Inflammatory macrophage (primary cell): ENCODE data around the gene DRC3.
"Not testable (repeated sequence)": the region's sequence is repeated elsewhere in the genome, so short reads cannot be mapped to it uniquely, and the experiment has no call there.

Experiments used
- DNase-seq, 2 donors: peaks; one replicate each; pipeline ENCODE4 v3.0.0-alpha.2; 2020 to 2022
- total RNA-seq, 18 experiments: gene quantifications; one replicate each; lab custom pipeline; 2026; ENCODE audit warnings: mixed read lengths in 6 of 18, inconsistent platforms in 2 of 18; lab: John Stamatoyannopoulos, UW

Gene DRC3, protein sequence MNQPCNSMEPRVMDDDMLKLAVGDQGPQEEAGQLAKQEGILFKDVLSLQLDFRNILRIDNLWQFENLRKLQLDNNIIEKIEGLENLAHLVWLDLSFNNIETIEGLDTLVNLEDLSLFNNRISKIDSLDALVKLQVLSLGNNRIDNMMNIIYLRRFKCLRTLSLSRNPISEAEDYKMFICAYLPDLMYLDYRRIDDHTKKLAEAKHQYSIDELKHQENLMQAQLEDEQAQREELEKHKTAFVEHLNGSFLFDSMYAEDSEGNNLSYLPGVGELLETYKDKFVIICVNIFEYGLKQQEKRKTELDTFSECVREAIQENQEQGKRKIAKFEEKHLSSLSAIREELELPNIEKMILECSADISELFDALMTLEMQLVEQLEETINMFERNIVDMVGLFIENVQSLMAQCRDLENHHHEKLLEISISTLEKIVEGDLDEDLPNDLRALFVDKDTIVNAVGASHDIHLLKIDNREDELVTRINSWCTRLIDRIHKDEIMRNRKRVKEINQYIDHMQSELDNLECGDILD
- total RNA-seq: 0 to 0.43 (median 0.04) reads per million in 18 experiments

- DNase-seq: peak; percentile 100
These were observed at the start of gene DRC3, which contains the start of gene TOM1L2 for GRCh38 chr17:17972126-17972951. TSS of gene DRC3 (plus strand) at chr17:17972862. CDS start at chr17:17977599, 4,737 bp downstream. TSS of gene TOM1L2 (minus strand) at chr17:17972400. CDS start at chr17:17972313, 87 bp downstream.

GRCh38 chr17:17924131-17924856 lies 48.4 kb upstream of the DRC3 start:
- no peak for DNase-seq

DNA sequence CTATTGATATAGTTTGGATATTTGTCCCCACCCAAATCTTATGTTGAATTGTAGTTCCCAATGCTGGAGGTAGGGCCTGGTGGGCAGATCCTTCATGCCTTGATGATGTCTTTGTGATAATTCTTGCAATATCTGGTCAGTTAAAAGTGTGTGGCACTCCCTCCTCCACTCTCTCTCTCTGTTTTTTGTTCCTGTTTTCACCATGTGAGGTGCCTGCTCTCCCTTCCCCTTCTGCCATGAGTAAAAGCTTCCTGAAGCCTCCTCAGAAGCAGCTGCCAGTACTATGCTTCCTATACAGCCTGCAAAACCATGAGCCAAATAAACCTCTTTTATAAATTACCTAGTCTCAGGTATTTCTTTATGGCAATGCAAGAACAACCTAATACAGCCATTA lies 47.8 kb upstream of the DRC3 start:
- DNase-seq: peak; percentile 31 to 52

- no peak for DNase-seq
These were observed 46.6 kb upstream of the DRC3 start for GRCh38 chr17:17926036-17926435.

DNA sequence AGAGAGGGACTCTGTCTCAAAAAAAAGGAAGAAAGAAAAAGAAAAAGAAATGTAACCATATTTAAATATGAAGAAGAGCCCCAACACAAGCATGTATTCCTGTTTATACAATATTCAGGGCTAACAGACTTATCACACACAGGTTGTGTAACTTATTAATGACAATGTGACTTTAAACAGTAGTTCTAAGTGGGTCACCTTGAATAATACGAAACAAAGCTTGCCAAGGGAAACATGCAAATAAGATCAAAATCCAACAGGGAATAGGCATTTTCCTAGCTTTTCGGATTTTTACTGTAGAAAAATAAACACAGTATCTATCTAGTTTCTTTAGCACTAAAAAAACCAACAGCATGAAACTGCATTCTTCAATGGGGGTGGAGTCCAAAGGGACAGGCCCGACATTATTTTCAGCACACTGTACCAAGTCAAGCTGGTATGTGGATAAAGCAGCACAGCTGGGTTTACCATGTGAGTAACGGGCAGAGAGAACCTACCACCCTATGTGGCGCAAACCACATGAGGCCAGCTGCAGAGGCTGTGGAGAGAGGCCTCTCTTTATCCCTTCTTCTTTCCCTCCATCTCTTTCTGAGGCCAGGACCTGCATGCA lies 45.7 kb upstream of the DRC3 start:
- no peak for DNase-seq

DNA sequence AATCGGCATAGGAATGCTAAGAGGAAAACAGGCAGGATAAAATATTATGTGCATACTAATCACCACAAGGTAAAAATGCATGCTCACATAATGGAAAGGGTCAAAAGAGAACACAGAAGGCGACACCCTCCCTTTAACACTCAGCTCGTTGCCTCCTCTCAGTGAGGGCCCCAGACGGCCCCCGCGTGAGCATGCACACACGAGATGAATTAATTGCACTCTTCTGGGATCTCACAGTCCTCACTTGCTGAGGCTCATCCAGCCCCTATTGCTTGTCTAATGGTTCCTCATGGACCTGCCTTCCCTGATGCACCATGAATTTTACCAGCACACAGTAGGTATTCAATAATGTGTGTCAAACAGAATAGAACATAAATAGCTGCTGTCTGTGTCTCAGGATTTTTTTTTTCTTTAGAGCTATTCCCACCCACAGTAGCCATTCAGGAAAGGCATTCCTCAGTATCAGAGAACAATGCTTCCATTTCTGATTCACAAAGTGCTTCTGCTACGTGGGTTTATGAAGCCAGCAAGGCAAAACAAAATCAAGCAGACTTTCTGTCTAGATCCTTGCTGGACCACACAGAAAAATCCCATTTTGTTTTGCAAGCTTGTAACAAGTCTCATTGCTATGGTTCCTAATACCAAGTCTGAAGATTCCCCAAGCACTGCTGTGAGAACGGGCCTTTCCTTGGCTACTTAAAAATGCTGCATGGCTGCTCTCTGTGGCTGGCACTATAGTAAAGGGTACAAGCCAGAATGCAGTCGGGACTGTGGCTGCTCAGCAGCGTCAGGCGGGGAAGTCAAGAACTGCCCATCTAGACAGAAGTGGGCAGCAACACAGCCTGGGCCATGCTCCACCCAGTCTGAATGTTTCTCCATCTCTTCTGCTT lies 44.0 kb upstream of the DRC3 start:
- no peak for DNase-seq

DNA sequence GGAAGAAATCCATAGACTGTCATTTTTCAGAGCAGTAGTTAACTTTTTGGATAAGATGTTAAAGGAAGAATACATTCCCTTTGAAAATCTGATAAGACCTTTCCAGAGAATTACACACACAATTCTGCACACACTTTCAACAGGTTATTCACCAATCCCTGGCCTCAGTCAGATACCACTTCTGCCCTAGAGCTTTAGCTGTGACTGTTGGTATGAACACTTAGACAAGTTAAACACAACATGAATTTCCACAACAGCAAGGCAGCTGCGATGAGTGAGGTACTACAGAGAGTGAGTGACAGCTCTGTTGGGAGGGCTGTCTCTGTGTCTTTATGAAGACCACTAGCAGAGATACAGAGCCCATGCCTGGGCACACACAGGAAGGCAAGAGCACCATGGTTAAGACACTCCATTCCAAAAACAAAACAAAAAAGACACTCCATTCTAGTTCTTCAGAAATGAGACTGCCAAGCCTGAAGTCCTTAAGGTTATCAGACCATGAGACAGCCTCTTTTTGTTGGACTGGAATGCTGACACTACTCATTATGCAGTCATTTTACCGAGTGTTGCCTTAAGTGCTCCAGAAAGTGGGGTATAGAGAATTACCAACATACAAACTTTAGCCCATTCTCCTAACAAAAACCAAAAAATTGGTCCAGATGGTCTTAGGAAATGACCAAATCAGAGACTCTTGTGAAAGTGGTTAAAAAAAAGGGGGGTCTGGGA lies 42.8 kb upstream of the DRC3 start:
- DNase-seq: no peak

- DNase-seq: no peak
These were observed 42.0 kb upstream of the DRC3 start for GRCh38 chr17:17930674-17931073.

DNA sequence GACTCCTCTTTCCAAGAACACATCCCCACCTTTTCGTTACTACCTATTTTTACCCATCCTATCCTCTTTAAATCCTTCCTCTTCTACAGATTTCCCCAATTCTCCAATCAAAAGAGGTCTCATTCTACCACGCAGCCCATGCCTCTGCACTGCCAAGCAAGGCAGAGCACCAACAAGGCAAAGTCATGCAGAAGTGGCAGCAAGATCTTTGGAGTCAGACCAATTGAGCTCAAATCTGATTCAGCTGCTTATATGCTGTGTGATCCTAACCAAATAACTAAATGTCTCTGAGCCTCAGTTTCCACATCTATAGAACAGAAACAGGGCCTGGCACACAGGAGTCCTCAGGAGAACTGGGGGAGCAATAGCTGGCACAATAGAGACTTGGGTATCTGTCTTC lies 41.5 kb upstream of the DRC3 start:
- no peak for DNase-seq

DNA sequence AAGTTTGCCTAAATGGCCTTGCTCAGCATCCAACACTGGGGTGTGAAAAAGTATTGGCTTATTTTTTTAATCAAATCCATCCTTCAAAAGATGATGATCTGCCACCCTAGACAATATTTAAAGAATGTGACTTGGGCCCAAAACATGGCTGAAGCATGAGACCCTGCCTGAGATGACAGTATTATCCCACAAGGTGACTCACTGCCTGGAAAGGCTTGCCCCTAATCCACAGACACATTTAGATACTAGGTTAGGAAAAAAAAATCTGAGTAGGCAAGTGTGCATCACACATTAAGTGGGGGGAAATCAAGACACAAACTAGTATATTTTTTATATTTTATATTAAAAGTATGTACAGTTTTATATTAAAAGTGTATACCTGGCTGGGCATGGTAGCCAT lies 38.9 kb upstream of the DRC3 start:
- DNase-seq: no peak

DNA sequence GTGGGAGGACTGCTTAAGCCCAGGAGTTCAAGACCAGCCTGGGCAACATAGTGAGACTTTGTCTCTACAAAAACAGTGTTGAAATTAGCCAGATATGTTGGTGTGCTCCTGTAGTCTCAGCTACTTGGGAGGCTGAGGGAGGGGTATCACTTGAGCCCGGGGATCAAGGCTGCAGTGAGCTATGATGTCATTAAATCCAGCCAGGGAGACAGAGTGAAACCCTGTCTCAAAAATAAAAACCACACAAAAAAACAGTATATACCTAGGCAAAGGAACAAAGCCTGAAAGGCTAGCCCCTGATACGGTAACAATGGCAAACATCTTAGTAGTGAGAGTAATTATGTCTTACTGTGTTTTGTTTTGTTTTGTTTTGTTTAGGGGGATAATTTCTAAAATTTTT lies 38.4 kb upstream of the DRC3 start:
- DNase-seq: no peak

DNA sequence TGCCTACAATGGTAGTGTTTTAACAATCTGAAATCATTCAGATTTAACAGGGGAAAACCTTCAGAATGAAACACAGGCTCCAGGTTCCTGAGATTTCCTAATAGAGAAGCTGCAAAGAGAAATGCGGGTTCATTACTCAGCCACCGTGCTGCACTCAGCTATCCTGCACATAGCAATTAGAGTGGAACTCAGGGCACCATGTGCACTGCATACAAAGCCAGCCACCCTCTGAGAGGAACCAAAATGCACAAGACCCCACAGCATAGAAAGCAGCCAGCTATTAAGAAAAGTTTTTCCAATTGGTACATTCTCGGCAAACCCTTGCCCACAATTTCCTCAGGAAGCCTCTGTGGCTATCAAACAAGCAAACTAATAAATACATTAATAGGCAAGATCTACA lies 37.9 kb upstream of the DRC3 start:
- DNase-seq: peak; percentile 40 to 69

DNA sequence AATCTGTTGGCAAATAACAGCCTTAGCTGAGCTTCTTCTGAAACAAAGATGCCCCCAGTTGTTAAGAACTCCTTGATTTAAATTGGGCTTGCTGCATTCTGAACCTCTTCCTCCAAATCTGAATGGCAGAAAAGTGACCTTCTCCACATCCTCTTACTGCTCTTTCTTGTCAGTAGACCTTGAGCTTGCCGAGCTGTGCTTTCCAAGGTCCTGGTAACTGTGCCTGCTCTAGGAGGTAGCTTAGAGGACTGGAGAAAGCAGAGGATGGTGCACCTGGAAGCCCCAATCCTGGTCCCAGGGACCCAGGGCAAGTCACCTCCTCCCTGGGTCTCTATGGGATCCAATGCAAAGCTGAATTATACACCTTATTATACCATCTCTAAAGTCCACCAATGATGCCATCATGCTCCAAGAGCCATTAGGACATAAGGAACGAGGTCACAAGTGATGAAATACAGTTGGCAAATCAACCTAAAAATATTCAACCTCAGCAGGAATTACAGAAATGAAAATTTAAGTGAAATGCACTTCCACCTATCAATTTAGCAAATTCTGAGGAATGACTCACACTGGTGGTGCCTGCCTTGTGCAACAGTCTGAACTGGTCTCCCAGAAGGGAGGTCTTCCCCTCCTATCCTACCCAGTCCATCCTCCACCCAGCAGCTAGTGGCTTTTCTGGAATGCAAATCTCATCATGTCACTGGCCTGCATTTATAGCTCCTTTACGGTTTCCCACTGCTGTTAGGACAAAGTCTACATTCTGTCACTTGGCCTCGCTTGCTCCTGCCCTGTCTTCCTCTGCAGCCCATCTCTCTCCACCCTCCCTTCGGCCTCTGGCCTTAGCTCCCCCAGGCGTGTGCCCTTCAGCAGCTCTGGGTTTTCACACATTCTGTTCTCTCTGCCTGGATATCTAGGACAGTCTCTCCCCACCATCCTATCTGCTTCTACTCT lies 37.1 kb upstream of the DRC3 start:
- peak; percentile 92 to 96 for DNase-seq

GRCh38 chr17:17937201-17937853 lies 35.3 kb upstream of the DRC3 start:
- peak; percentile 38 to 65 for DNase-seq

GRCh38 chr17:17937958-17938357 lies 34.7 kb upstream of the DRC3 start:
- DNase-seq: no peak

DNA sequence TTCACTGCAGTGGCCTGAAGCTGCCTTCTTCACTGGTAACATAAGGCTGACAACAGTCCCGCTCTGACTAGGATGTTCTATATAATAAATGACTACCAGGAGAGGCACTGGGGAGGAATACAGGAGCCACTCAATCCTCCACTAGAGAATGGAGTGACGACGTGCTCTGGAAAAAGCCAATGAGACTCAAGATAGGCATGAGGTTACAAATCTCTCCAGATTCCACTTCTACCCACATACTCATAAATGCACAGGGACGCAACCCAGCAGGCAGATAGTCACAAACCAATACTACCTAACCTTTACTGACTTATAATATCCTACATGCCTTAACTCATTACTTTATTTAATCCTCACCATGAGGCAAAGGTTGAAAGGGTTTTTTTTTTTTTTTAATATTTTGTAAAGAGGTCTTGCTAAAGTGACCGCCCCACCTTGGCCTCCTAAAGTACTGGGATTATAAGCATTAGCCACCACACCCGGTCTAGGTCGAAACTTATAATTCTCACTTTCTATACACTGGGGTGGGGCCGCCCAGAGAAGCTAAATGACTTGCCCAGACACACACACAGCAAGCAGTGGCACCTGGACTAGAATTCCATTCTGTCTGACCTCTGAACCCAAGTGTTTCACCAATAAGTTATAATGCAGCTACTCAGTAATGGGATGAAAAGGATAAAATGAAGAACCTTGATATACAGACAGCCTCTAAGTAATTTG lies 34.1 kb upstream of the DRC3 start:
- DNase-seq: no peak

DNA sequence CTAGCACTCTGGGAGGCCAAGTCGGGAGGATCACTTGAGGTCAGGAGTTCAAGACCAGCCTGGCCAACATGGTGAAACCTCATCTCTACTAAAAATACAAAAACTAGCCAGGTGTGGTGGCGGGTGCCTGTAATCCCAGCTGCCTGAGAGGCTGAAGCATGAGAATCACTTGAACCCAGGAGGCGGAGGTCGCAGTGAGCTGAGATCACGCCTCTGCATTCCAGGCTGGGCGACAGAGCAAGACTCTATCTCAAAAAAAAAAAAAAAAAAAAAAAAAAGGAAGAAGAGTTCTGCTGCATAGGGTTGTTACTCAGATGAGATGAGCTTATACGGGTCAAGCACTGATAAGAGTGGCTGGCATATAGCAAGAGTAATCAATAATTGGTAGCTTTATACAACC lies 32.7 kb upstream of the DRC3 start:
- DNase-seq: not testable (repeated sequence)

DNA sequence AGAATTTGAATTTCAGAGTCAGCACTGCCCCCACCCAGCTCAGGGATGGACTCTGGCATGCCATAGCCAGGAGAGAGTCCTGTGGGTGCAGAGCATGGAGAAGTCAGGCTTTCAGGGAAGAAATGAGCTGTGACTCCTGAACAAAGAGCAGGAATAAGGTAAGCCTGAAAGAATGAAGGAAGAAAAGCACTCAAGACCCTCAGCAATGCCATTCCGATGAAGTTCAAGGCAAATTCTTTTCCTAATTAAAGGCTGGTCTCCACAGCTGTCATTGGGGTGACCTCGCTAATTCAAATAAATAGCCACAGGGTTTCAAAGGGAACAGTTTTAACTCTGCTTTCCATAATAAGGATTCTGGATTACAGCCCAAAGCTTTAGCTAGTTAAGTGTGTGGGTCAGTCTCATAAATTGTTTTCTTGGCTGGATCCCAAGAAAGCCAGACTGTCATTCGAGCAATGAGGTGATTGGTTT lies 32.2 kb upstream of the DRC3 start:
- no peak for DNase-seq
